Jurkat, Clone E6-1 (cell line): ENCODE measurements around the gene CDK19.

Experiments used
- DNase-seq: peaks from one replicate; pipeline ENCODE4 v3.0.0-alpha.2; 2011; ENCODE audit warnings: low read depth, low spot score
- H3K4me3 ChIP-seq: 2 replicates; pipeline ENCODE4 v1.5.1; 2011; ENCODE audit warnings: mild to moderate bottlenecking, low read length, control low read depth, moderate library complexity

CDK19 gene

GRCh38 chr6:110676396-110676795 is 138.9 kb downstream of the CDK19 start:
- H3K4me3 ChIP-seq, result no peak overlapping the region
- DNase-seq, result no peak

GRCh38 chr6:110674096-110674495 is 141.2 kb downstream of the CDK19 start:
- H3K4me3 ChIP-seq, result no peak overlapping the region
- no peak for DNase-seq

GRCh38 chr6:110672122-110672521 is 143.1 kb downstream of the CDK19 start:
- DNase-seq, result no peak
- H3K4me3 ChIP-seq, result no peak overlapping the region

GRCh38 chr6:110671447-110671846 is 143.8 kb downstream of the CDK19 start:
- H3K4me3 ChIP-seq, result no peak overlapping the region
- no peak for DNase-seq

GRCh38 chr6:110665600-110665999 is 149.7 kb downstream of the CDK19 start:
- H3K4me3 ChIP-seq, result no peak overlapping the region
- no peak for DNase-seq

GRCh38 chr6:110664933-110665332 is 150.3 kb downstream of the CDK19 start:
- no peak overlapping the region for H3K4me3 ChIP-seq
- DNase-seq, result no peak

GRCh38 chr6:110662490-110663211 is 152.6 kb downstream of the CDK19 start:
- no peak overlapping the region for H3K4me3 ChIP-seq
- no peak for DNase-seq

GRCh38 chr6:110661414-110661813 is 153.9 kb downstream of the CDK19 start:
- no peak overlapping the region for H3K4me3 ChIP-seq
- DNase-seq, result no peak

- no peak overlapping the region for H3K4me3 ChIP-seq
- DNase-seq, result no peak
Measured at GRCh38 chr6:110660066-110660655, 155.1 kb downstream of the CDK19 start.

GRCh38 chr6:110658631-110659211 is 156.5 kb downstream of the CDK19 start:
- no peak for DNase-seq
- no peak overlapping the region for H3K4me3 ChIP-seq

GRCh38 chr6:110656492-110656891 is 158.8 kb downstream of the CDK19 start:
- H3K4me3 ChIP-seq, result no peak overlapping the region
- DNase-seq, result no peak

- no peak overlapping the region for H3K4me3 ChIP-seq
- DNase-seq, result no peak
Measured at GRCh38 chr6:110655821-110656220, 159.4 kb downstream of the CDK19 start.

GRCh38 chr6:110654096-110654820 is 161.0 kb downstream of the CDK19 start:
- no peak overlapping the region for H3K4me3 ChIP-seq
- no peak for DNase-seq

- DNase-seq, result peak; percentile 5
- H3K4me3 ChIP-seq, result no peak overlapping the region
Measured at GRCh38 chr6:110653381-110653780, 161.9 kb downstream of the CDK19 start.

GRCh38 chr6:110652520-110652919 is 162.7 kb downstream of the CDK19 start:
- H3K4me3 ChIP-seq, result no peak overlapping the region
- DNase-seq, result no peak

GRCh38 chr6:110650755-110651154 is 164.5 kb downstream of the CDK19 start:
- no peak overlapping the region for H3K4me3 ChIP-seq
- no peak for DNase-seq

- H3K4me3 ChIP-seq, result no peak overlapping the region
- DNase-seq, result no peak
Measured at GRCh38 chr6:110649704-110650103, 165.6 kb downstream of the CDK19 start.

GRCh38 chr6:110646951-110647910 is 168.0 kb downstream of the CDK19 start:
- H3K4me3 ChIP-seq, result no peak overlapping the region
- no peak for DNase-seq

- no peak for DNase-seq
- H3K4me3 ChIP-seq, result no peak overlapping the region
Measured at GRCh38 chr6:110646419-110646698, 168.9 kb downstream of the CDK19 start.
